Stimulated activated CD4-positive, alpha-beta T cell treated with anti-CD3 and anti-CD28 coated beads, Interleukin-2, amount 100 ng/mL, for 48 hours (primary cell): ENCODE results near the gene HOXA10.

Experiments
- DNase-seq, 2 donors: peaks; one replicate each; pipeline ENCODE4 v3.0.0-alpha.2; 2020

Gene HOXA10

GRCh38 chr7:27154901-27155815 lies 19.0 kb downstream of the HOXA10 start:
- DNase-seq: no peak

- DNase-seq: no peak
Observed at GRCh38 chr7:27154369-27154768, 19.8 kb downstream of the HOXA10 start.

GRCh38 chr7:27153526-27153925 lies 20.6 kb downstream of the HOXA10 start:
- no peak for DNase-seq

GRCh38 chr7:27152816-27153442 lies 21.2 kb downstream of the HOXA10 start:
- DNase-seq: no peak

- DNase-seq: no peak
Observed at GRCh38 chr7:27151931-27152815, 21.9 kb downstream of the HOXA10 start, which contains the start of gene HOXA3. Gene HOXA3, minus strand, starts transcription at chr7:27152583. Its CDS starts 41,943 bp downstream, at chr7:27110640.

- no peak for DNase-seq
Observed at GRCh38 chr7:27151341-27151930, 22.7 kb downstream of the HOXA10 start.

GRCh38 chr7:27150568-27151340 lies 23.4 kb downstream of the HOXA10 start:
- peak; percentile 62 to 63 for DNase-seq

GRCh38 chr7:27149842-27150567 lies 24.1 kb downstream of the HOXA10 start:
- no peak for DNase-seq

- no peak for DNase-seq
Observed at GRCh38 chr7:27148756-27149641, 25.1 kb downstream of the HOXA10 start.

GRCh38 chr7:27148031-27148755 lies 25.9 kb downstream of the HOXA10 start:
- no peak for DNase-seq

GRCh38 chr7:27147199-27148030 lies 26.7 kb downstream of the HOXA10 start, which contains the start of gene HOXA6:
Gene HOXA6, minus strand, starts transcription at chr7:27147774. Its CDS starts 25 bp downstream, at chr7:27147749.
- DNase-seq: no peak

- no peak for DNase-seq
Observed at GRCh38 chr7:27146491-27147198, 27.5 kb downstream of the HOXA10 start.

- no peak for DNase-seq
Observed at GRCh38 chr7:27145914-27146412, 28.2 kb downstream of the HOXA10 start.

GRCh38 chr7:27145165-27145913 lies 28.8 kb downstream of the HOXA10 start:
- DNase-seq: no peak

- no peak for DNase-seq
Observed at GRCh38 chr7:27144781-27145164, 29.3 kb downstream of the HOXA10 start.

GRCh38 chr7:27143950-27144780 lies 30.0 kb downstream of the HOXA10 start:
- DNase-seq: no peak
